ENCODE measurements around the gene CTNNA1. TPM values are rescaled to one million over a fixed set of nuclear protein-coding genes. Genes with fewer than 3 reads are reported as not detected.

The CTNNA1 gene
- total and polyA plus RNA-seq, 9 of the 15 experiments (the other 6 are each of a cell fraction or from before 2014, with no cell fraction given): 29.6 to 117 (median 89.1) TPM

GRCh38 chr5:138725153-138725817, 27.9 kb upstream of the CTNNA1 start:
- 45% methylated on average over 10 of the region's 12 CpGs for WGBS (ENCODE audit: insufficient coverage, low coverage, missing lambda C conversion rate)
- H3K9ac ChIP-seq (ENCODE audit: insufficient read depth in 1 of 2, low read depth in 2 of 2, low read length in 2 of 2): peak overlapping the region in 1 of 2 experiments; percentile 6; a peak in 1 of 4 replicates
- in situ Hi-C loops (cut with MboI) (no loop called here), intact Hi-C loops (cut with micrococcal nuclease) (no loop called here)
- no TSS peak for BruUV-seq (replicated peaks)
- H3K79me2 ChIP-seq (ENCODE audit: control insufficient read depth, insufficient read depth, low read length): no peaks in the 10 kb centered on the region
- H2AFZ ChIP-seq (ENCODE audit: low read depth, low read length): peak overlapping the region; percentile 73
- H3K9me1 ChIP-seq (ENCODE audit: control insufficient read depth, insufficient read depth, low read length): no peaks in the 10 kb centered on the region
- DNase-seq (ENCODE audit: extremely low read depth in 1 of 4, low spot score in 3 of 4): peak in 1 of 4 experiments; percentile 32
- CTCF ChIA-PET (ENCODE audit: low intra/inter-chr PET ratio): no interaction called here
- POLR2A ChIA-PET: interaction anchor here (0.6 to 0.7 kb wide), 2 partner anchors 11 to 23 kb away, joined by 4 read pairs; no protein-coding TSS in a partner anchor
- no peak overlapping the region for H3K4me3 ChIP-seq
- H4K20me1 ChIP-seq (replicated peaks; ENCODE audit: control insufficient read depth, insufficient read depth, low read length): no peaks in the 10 kb centered on the region; the same call in 1 of the 2 replicates
- H3K36me3 ChIP-seq (ENCODE audit: control insufficient read depth, insufficient read depth, low read length): no peaks in the 10 kb centered on the region
- no peak overlapping the region for H3K4me2 ChIP-seq (ENCODE audit: insufficient read depth, low read length)
- ATAC-seq: peak; percentile 80
- peaks cover 0 to 5% of the 10 kb centered on the region in 2 experiments; a peak in 2 of 5 replicates for H3K4me1 ChIP-seq (replicated peaks in 1 of 2; ENCODE audit: control insufficient read depth in 2 of 2, insufficient read depth in 2 of 2, low read length in 2 of 2)
- H3K27me3 ChIP-seq (ENCODE audit: control insufficient read depth in 2 of 2, insufficient read depth in 2 of 2, low read length in 2 of 2): peaks cover 0 to 1% of the 10 kb centered on the region in 2 experiments; a peak in 2 of 5 replicates
- H3K27ac ChIP-seq (ENCODE audit: extremely low read depth, low read depth, low read length): no peak overlapping the region
- H3K9me3 ChIP-seq (replicated peaks; ENCODE audit: control insufficient read depth, insufficient read depth, low read depth, low read length): no peaks in the 10 kb centered on the region
- peak; percentile 26 for FAIRE-seq
- no peak for TF ChIP-seq CHD2 (IDR thresholded peaks at IDR 0.05; ENCODE audit: low read depth, low read length)
- peak; percentile 21; the same call in 1 of the 2 replicates for TF ChIP-seq ZNF263 (CRISPR knock-in tag; IDR thresholded peaks at IDR 0.05; ENCODE audit: borderline replicate concordance)
- TF ChIP-seq, protein P1, sequence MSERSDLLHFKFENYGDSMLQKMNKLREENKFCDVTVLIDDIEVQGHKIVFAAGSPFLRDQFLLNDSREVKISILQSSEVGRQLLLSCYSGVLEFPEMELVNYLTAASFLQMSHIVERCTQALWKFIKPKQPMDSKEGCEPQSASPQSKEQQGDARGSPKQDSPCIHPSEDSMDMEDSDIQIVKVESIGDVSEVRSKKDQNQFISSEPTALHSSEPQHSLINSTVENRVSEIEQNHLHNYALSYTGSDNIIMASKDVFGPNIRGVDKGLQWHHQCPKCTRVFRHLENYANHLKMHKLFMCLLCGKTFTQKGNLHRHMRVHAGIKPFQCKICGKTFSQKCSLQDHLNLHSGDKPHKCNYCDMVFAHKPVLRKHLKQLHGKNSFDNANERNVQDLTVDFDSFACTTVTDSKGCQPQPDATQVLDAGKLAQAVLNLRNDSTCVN (CRISPR knock-in tag; IDR thresholded peaks at IDR 0.05): no peak
- TF ChIP-seq, protein P2, sequence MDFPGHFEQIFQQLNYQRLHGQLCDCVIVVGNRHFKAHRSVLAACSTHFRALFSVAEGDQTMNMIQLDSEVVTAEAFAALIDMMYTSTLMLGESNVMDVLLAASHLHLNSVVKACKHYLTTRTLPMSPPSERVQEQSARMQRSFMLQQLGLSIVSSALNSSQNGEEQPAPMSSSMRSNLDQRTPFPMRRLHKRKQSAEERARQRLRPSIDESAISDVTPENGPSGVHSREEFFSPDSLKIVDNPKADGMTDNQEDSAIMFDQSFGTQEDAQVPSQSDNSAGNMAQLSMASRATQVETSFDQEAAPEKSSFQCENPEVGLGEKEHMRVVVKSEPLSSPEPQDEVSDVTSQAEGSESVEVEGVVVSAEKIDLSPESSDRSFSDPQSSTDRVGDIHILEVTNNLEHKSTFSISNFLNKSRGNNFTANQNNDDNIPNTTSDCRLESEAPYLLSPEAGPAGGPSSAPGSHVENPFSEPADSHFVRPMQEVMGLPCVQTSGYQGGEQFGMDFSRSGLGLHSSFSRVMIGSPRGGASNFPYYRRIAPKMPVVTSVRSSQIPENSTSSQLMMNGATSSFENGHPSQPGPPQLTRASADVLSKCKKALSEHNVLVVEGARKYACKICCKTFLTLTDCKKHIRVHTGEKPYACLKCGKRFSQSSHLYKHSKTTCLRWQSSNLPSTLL (IDR thresholded peaks at IDR 0.05): no peak
- TF ChIP-seq RAD21 (CRISPR knock-in tag; conservative IDR thresholded peaks at IDR 0.05 in 1 of 2, IDR thresholded peaks at IDR 0.05 in 1 of 2): peak in 1 of 2 experiments; percentile 41; a peak in 1 of 4 replicates
- no peak for TF ChIP-seq BACH1 (tag; IDR thresholded peaks at IDR 0.05)
- TF ChIP-seq ZNF184 (CRISPR knock-in tag; IDR thresholded peaks at IDR 0.05): no peak
- no peak for TF ChIP-seq ZNF583 (CRISPR knock-in tag; IDR thresholded peaks at IDR 0.05)
- TF ChIP-seq BRD4 (IDR thresholded peaks at IDR 0.05): no peak
- TF ChIP-seq ELF1 (tag; IDR thresholded peaks at IDR 0.05): no peak
- TF ChIP-seq, protein P3, sequence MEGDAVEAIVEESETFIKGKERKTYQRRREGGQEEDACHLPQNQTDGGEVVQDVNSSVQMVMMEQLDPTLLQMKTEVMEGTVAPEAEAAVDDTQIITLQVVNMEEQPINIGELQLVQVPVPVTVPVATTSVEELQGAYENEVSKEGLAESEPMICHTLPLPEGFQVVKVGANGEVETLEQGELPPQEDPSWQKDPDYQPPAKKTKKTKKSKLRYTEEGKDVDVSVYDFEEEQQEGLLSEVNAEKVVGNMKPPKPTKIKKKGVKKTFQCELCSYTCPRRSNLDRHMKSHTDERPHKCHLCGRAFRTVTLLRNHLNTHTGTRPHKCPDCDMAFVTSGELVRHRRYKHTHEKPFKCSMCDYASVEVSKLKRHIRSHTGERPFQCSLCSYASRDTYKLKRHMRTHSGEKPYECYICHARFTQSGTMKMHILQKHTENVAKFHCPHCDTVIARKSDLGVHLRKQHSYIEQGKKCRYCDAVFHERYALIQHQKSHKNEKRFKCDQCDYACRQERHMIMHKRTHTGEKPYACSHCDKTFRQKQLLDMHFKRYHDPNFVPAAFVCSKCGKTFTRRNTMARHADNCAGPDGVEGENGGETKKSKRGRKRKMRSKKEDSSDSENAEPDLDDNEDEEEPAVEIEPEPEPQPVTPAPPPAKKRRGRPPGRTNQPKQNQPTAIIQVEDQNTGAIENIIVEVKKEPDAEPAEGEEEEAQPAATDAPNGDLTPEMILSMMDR (IDR thresholded peaks at IDR 0.05 in 2 of 3, conservative IDR thresholded peaks at IDR 0.05 in 1 of 3; ENCODE audit: insufficient read depth in 2 of 3, low read depth in 1 of 3, low read length in 3 of 3): peak; percentile 37 to 50 (median 49); a peak in 4 of 6 replicates

Data from K562 (cell line).